NCI-H2107 treated with DMSO at 0.1 percent for 48 hours (cell line): ENCODE results near the gene FGFR3.

Experiments used
- DNase-seq: peaks from one replicate; lab custom pipeline; 2025; ENCODE audit not compliant: unreplicated experiment; lab: John Stamatoyannopoulos, UW

FGFR3 gene

GRCh38 chr4:1802151-1802715 lies 9.1 kb downstream of the FGFR3 start:
- no peak for DNase-seq

GRCh38 chr4:1802720-1803522 lies 9.8 kb downstream of the FGFR3 start:
- no peak for DNase-seq

- no peak for DNase-seq
These were observed 10.7 kb downstream of the FGFR3 start for GRCh38 chr4:1803523-1804423.

GRCh38 chr4:1804638-1805492 lies 11.8 kb downstream of the FGFR3 start:
- no peak for DNase-seq

- DNase-seq: no peak
These were observed 12.6 kb downstream of the FGFR3 start for GRCh38 chr4:1805493-1806222.

- DNase-seq: no peak
These were observed 13.1 kb downstream of the FGFR3 start for GRCh38 chr4:1806223-1806564.

GRCh38 chr4:1806596-1807331 lies 13.7 kb downstream of the FGFR3 start:
- no peak for DNase-seq

- no peak for DNase-seq
These were observed 14.3 kb downstream of the FGFR3 start for GRCh38 chr4:1807332-1807777.

- no peak for DNase-seq
These were observed 15.3 kb downstream of the FGFR3 start for GRCh38 chr4:1808396-1808795.

GRCh38 chr4:1808851-1809753 lies 16.0 kb downstream of the FGFR3 start:
- DNase-seq: no peak

- no peak for DNase-seq
These were observed 16.8 kb downstream of the FGFR3 start for GRCh38 chr4:1809754-1810502.

GRCh38 chr4:1810765-1811164 lies 17.7 kb downstream of the FGFR3 start:
- no peak for DNase-seq

- DNase-seq: no peak
These were observed 19.6 kb downstream of the FGFR3 start for GRCh38 chr4:1812720-1813119.

GRCh38 chr4:1813231-1813630 lies 20.1 kb downstream of the FGFR3 start:
- DNase-seq: no peak

- DNase-seq: no peak
These were observed 20.8 kb downstream of the FGFR3 start for GRCh38 chr4:1813915-1814314.

- no peak for DNase-seq
These were observed 21.4 kb downstream of the FGFR3 start for GRCh38 chr4:1814453-1814852.

GRCh38 chr4:1815096-1815996 lies 22.3 kb downstream of the FGFR3 start:
- DNase-seq: no peak
